ENCODE results near the gene PSMD11. TPM values are rescaled to one million over a fixed set of nuclear protein-coding genes. Genes with fewer than 3 reads are reported as not detected.

PSMD11 gene
- total and polyA plus RNA-seq, 2 of the 8 experiments (the other 6 are each of a cell fraction or from before 2014, with no cell fraction given) = 68.4 to 171 TPM

GRCh38 chr17:32492648-32493289 is 48.5 kb downstream of the PSMD11 start:
- Histone ChIP-seq H4K8ac (ENCODE audit: extremely low read depth, insufficient read depth, low read length) (no peak overlapping the region), H3K27me3 (replicated peaks in 1 of 4; ENCODE audit: control insufficient read depth in 3 of 4, extremely low read depth in 1 of 4, insufficient read depth in 3 of 4, low read length in 3 of 4) (no peaks in the 10 kb centered on the region), H2BK12ac (ENCODE audit: low read depth, low read length) (no peak overlapping the region), H3K14ac (ENCODE audit: insufficient read length) (no peak overlapping the region), H3K23me2 (ENCODE audit: low read depth, low read length) (peaks cover 4% of the 10 kb centered on the region; the same call in 1 of the 2 replicates), H3K23ac (ENCODE audit: insufficient read length) (no peak overlapping the region), H3K18ac (ENCODE audit: extremely low read depth, low read length) (no peak overlapping the region), H4K20me1 (replicated peaks in 1 of 2; ENCODE audit: control insufficient read depth in 1 of 2, insufficient read depth in 2 of 2, low read length in 2 of 2) (peaks cover 3 to 13% of the 10 kb centered on the region in 2 experiments), H4K5ac (ENCODE audit: insufficient read length, low read depth, low read length) (no peak overlapping the region), H3K4me2 (ENCODE audit: insufficient read depth in 1 of 2, low read depth in 2 of 2, low read length in 2 of 2) (no peak overlapping the region), H2BK120ac (replicated peaks; ENCODE audit: low read depth, low read length) (no peak overlapping the region), H3K79me1 (ENCODE audit: low read depth, low read length) (peaks cover 12% of the 10 kb centered on the region), H2BK20ac (ENCODE audit: low read length) (no peak overlapping the region), H4K91ac (replicated peaks; ENCODE audit: insufficient read length, low read length) (no peak overlapping the region), H3K27ac (ENCODE audit: low read depth, low read length) (no peak overlapping the region), H2BK5ac (ENCODE audit: low read depth, low read length) (no peak overlapping the region), H3K56ac (replicated peaks; ENCODE audit: insufficient read length, low read depth, low read length) (no peak overlapping the region), H2AFZ (ENCODE audit: low read length) (no peak overlapping the region), H3K4me3 (ENCODE audit: extremely low read depth in 1 of 4, insufficient read depth in 2 of 4, low read depth in 3 of 4, low read length in 4 of 4) (no peak overlapping the region), H3K9me3 (ENCODE audit: insufficient read depth in 2 of 2, low read depth in 1 of 2, low read length in 1 of 2) (no peaks in the 10 kb centered on the region), H3K79me2 (ENCODE audit: control insufficient read depth in 1 of 2, insufficient read depth in 2 of 2, low read length in 2 of 2) (peaks cover 0 to 27% of the 10 kb centered on the region in 2 experiments; a peak in 2 of 4 replicates), H3K4me1 (replicated peaks in 1 of 4; ENCODE audit: control insufficient read depth in 3 of 4, insufficient read depth in 4 of 4, low read length in 3 of 4) (peaks cover 0 to 25% (median 13%) of the 10 kb centered on the region in 4 experiments; a peak in 6 of 7 replicates), H3K36me3 (ENCODE audit: control insufficient read depth in 2 of 4, insufficient read depth in 4 of 4, low read length in 3 of 4) (peaks cover 0 to 13% (median 4%) of the 10 kb centered on the region in 4 experiments; a peak in 3 of 8 replicates), H2BK15ac (ENCODE audit: low read length) (no peak overlapping the region), H3K4ac (replicated peaks; ENCODE audit: insufficient read length, low read depth, low read length) (no peak overlapping the region), H2AK5ac (ENCODE audit: low read depth, low read length) (no peak overlapping the region), H3K9ac (replicated peaks in 1 of 4; ENCODE audit: extremely low read depth in 1 of 4, low read depth in 3 of 4, low read length in 3 of 4) (no peak overlapping the region)
- DNase-seq (ENCODE audit: low read depth in 1 of 2, low spot score in 2 of 2) (no peak), FAIRE-seq (no peak)
- ChIA-PET POLR2A (ENCODE audit: partially characterized antibody) (interaction anchor here (0.8 kb wide), 1 partner anchor 23 kb away, joined by 3 read pairs; no protein-coding TSS in a partner anchor), CTCF (ENCODE audit: partially characterized antibody) (interaction anchor here (0.6 kb wide), 1 partner anchor 55 kb away, joined by 3 read pairs; no protein-coding TSS in a partner anchor)
- WGBS, 2 experiments (ENCODE audit: extremely low coverage in 1 of 2, insufficient coverage in 1 of 2, insufficient read length in 1 of 2, insufficient replicate concordance in 2 of 2, low coverage in 1 of 2, low lambda C conversion rate in 2 of 2, missing lambda C conversion rate in 1 of 2) = 92% methylated on average over 7 of the region's 7 CpGs; no CpG with 5 or more reads in 1 of the 2 experiments
- TF ChIP-seq SAP30 (IDR thresholded peaks at IDR 0.05; ENCODE audit: insufficient read depth, insufficient replicate concordance, low read length) (no peak), TCF12 (IDR thresholded peaks at IDR 0.05; ENCODE audit: low read depth, low read length) (no peak), SUZ12 (IDR thresholded peaks at IDR 0.05; ENCODE audit: low read length) (no peak), BACH1 (IDR thresholded peaks at IDR 0.05; ENCODE audit: low read length) (no peak), NRF1 (IDR thresholded peaks at IDR 0.05; ENCODE audit: low read depth, low read length) (no peak), CHD2 (IDR thresholded peaks at IDR 0.05; ENCODE audit: low read length) (no peak), CBX5 (IDR thresholded peaks at IDR 0.05; ENCODE audit: low read depth, low read length) (no peak), JUND (IDR thresholded peaks at IDR 0.05; ENCODE audit: low read length) (no peak), USF2 (IDR thresholded peaks at IDR 0.05; ENCODE audit: low read length) (no peak), ZNF274 (IDR thresholded peaks at IDR 0.05; ENCODE audit: borderline replicate concordance, extremely low read depth, low read length) (no peak), POLR2AphosphoS5 (IDR thresholded peaks at IDR 0.05; ENCODE audit: low read depth, low read length) (no peak), HDAC6 (IDR thresholded peaks at IDR 0.05; ENCODE audit: low read depth, low read length) (no peak), SP2 (IDR thresholded peaks at IDR 0.05; ENCODE audit: low read length) (no peak)
